Placental pericyte (primary cell): ENCODE results near the gene SPATA21. TPM values are rescaled to one million over a fixed set of nuclear protein-coding genes. Genes with fewer than 3 reads are reported as not detected.

Experiments used
- total RNA-seq: library from RNA; depleted of rRNA; stranded (reverse); fragments of >200 nt; gene quantifications from 2 replicates; pipeline ENCODE4 v1.2.3, GENCODE V29; 2012

Gene SPATA21, protein sequence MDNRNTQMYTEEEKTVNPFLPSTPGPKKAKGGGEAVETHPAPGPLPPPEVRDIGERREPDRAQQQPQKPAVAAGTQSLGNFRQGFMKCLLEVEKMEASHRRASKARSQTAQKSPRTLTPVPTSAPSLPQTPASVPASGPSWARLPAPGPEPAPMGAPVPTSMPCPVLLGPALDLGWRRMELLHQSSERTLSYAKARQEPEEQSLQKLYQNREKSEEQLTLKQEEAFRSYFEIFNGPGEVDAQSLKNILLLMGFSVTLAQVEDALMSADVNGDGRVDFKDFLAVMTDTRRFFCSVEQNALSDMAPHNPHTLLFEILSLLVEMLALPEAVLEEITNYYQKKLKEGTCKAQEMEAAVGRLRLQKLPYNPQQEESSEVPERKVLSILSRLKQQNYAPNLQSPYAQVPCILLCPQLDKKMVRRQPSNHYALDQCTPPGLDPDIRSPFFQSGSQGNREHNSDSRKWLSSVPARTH
- total RNA-seq = not detected in 2 replicates

DNA sequence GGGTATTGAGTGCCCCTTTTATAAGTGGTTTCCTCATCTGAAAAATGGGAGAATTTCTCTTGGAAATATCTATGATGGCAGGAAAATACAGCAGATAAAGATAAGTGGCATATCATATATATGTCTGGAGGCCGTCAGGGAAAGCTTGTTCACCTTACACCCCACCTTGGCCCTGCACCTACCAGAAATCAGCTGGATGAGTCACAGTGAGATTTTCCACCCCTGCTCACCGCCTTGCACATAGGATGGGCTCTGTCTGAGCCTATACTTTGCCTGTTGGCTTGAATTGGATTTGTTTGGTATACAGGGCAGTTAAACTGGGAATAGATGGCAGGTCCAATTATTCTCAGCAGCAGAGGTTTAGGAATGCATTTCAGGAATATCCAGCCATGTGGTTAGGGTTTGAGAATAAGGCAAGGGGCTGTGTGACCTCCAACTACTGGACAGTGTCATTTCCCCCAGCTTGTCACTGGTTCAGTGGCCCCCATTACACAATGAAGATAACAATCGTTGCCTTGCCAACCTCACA, at the start of gene SPATA21:
TSS of gene SPATA21 (minus strand) at position 479 of the 529 bp plus-strand sequence. CDS start 6,053 bp downstream, outside the sequence.

DNA sequence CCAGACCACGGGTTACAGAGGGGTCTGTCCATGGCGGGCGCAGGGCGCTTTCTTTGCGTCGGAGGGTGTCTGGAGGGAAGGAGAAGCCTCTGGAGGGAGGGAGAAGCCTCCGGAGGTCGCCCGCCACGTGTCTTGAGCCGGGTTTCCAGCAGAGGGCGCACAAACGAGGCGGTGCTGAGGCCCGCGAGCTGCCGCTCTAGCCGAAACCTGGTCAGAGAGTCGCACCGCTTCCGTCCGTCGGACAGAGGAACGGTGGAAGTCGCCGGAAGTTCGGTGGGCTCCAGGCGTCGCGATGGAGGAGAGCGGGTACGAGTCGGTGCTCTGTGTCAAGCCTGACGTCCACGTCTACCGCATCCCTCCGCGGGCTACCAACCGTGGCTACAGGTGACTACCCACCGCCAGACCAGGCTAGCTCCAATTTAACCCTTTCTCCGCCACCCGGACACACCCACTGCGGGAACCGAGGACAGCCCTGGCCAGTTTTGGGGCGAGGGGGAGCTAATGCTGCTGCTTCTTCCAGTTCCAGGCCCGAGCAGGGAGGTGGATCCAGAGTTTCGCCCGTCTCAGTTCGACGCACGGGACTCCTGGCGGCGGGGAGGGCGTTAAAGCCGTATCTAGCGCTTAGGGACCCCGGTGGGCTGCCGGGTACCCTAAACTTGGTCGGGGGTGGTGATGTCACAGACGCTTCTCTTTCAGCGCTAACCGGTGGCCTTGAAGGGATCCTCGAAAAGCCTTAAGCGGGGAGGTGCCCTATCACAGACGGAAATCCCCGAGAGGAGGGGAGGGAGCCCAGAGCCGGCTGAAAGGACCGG, 3.5 kb upstream of the SPATA21 start, which contains the start of gene NECAP2:
TSS of gene NECAP2 (plus strand) at position 255 of the 812 bp plus-strand sequence. CDS start at position 293, 38 bp downstream.

DNA sequence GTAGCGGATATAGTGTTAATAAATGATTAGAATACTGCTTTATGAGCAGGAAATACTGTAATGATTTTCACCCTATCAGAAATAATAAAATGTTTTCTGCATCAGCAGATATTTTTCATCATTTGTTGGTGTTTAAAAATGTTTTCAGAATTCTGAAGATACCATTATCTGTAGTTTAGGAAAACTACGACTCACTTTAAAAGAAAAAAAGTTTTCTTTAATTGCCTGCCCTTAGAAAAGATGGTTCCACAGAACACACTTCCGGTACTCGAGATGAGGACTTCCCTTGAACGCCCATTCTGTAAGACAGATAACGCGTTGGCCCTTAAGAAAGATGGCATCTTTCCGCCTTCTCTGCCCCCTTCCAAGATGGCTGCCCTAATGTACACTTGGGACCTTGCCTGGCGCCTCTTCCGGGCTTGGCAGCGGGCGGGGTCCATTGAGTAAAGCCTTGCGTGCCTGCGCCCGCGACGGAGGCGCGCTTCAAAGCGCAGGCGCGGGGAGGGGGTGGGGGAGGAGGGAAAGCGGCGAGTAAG, 70.4 kb downstream of the SPATA21 start, which contains the start of gene SZRD1:
TSS of gene SZRD1 (plus strand) at position 521 of the 536 bp plus-strand sequence. CDS start 16 bp downstream, outside the sequence.

DNA sequence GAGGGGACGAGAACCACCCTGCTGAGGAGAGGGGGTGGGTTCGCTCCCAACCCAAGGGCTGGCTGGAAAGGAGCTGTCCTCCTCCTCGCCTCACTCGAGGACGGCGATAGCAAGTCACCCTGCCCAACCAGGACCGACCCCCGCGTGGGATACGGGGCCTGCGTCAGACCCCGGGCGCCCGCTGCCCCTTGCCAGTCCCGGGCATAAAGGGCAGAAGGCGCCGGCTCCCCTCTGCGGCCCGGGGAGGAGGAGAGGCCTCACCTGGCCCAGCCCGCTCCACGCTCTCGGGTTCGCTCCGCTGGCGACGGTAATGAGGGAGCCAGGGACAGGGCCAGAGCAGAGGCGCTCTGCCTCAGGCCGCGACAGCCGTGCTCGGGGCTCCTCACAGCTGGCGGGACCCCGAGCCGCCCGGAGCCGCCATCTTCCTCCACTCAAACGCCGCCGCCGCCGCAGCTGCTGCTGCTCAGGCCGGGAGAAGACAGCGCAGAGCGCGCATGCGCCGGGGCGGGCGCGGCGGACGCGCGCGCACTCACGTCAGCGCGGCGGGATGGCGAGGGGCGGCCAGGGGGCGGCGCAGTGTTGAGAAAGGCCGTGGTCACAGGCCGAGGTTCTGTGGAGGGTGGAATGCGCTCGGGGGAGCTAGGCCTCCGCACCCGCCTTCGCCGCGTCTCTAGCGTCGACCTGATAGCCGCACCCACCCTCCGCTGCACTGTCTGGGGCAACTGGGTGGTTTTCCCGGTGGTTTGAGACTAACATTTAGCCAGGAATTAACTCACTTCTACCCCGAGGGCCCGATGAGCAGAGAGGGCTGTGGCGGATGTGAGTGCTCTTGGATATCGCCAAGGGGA, 85.0 kb downstream of the SPATA21 start, which contains the start of gene FBXO42:
TSS of gene FBXO42 (minus strand) at position 487 of the 848 bp plus-strand sequence. CDS start 37,062 bp downstream, outside the sequence.

Other genes starting within 250 kb of the SPATA21 start
- 8.2 and 13.6 TPM in 2 replicates for gene ARHGEF19, start 224.8 kb downstream of the SPATA21 start, total RNA-seq
- 13.9 and 24.7 TPM in 2 replicates for gene CPLANE2, start 200.2 kb downstream of the SPATA21 start, total RNA-seq
- gene FBXO42, start 84.9 kb downstream of the SPATA21 start, total RNA-seq = 18.8 and 21.5 TPM in 2 replicates
- 71.1 and 107 TPM in 2 replicates for gene SZRD1, start 70.2 kb downstream of the SPATA21 start, total RNA-seq
- gene NECAP2, start 3.3 kb upstream of the SPATA21 start, total RNA-seq = 98.7 and 109 TPM in 2 replicates
- gene RNU1-1, start 76.9 kb upstream of the SPATA21 start, total RNA-seq = under 0.01 TPM in 2 replicates
- 31.9 and 164 TPM in 2 replicates for gene NBPF1, start 176.1 kb upstream of the SPATA21 start, total RNA-seq
- under 0.01 TPM in 2 replicates for gene RNU1-3, start 229.5 kb upstream of the SPATA21 start, total RNA-seq